GM19035 (cell line): ENCODE results near the gene C6orf89.
"Not testable (repeated sequence)": the region's sequence is repeated elsewhere in the genome, so short reads cannot be mapped to it uniquely, and the experiment has no call there.

Experiments used
- ATAC-seq: cut with Tn5 transposase; IDR thresholded peaks from one replicate; pipeline ENCODE4 v1.9.1; 2021; ENCODE audit not compliant: unreplicated experiment

C6orf89 gene

GRCh38 chr6:36920049-36920448 is 34.3 kb downstream of the C6orf89 start:
- no peak for ATAC-seq

GRCh38 chr6:36920546-36920945 is 34.8 kb downstream of the C6orf89 start:
- ATAC-seq, result no peak

GRCh38 chr6:36924131-36924530 is 38.4 kb downstream of the C6orf89 start:
- ATAC-seq, result no peak

GRCh38 chr6:36924778-36925374 is 39.1 kb downstream of the C6orf89 start:
- no peak for ATAC-seq

GRCh38 chr6:36925809-36926208 is 40.1 kb downstream of the C6orf89 start:
- no peak for ATAC-seq

GRCh38 chr6:36926708-36927513 is 41.2 kb downstream of the C6orf89 start:
- ATAC-seq, result no peak

- ATAC-seq, result no peak
Measured at GRCh38 chr6:36927691-36928546, 42.2 kb downstream of the C6orf89 start.

- ATAC-seq, result no peak
Measured at GRCh38 chr6:36928547-36928918, 42.8 kb downstream of the C6orf89 start.

- ATAC-seq, result no peak
Measured at GRCh38 chr6:36929152-36929551, 43.4 kb downstream of the C6orf89 start.

GRCh38 chr6:36929607-36930006 is 43.9 kb downstream of the C6orf89 start:
- no peak for ATAC-seq

- ATAC-seq, result no peak
Measured at GRCh38 chr6:36930483-36930882, 44.7 kb downstream of the C6orf89 start.

GRCh38 chr6:36933102-36933501 is 47.4 kb downstream of the C6orf89 start:
- no peak for ATAC-seq

- ATAC-seq, result no peak
Measured at GRCh38 chr6:36933519-36933918, 47.8 kb downstream of the C6orf89 start.

GRCh38 chr6:36934901-36935300 is 49.1 kb downstream of the C6orf89 start:
- ATAC-seq, result no peak

GRCh38 chr6:36936824-36937223 is 51.1 kb downstream of the C6orf89 start:
- no peak for ATAC-seq

GRCh38 chr6:36937896-36938295 is 52.1 kb downstream of the C6orf89 start:
- no peak for ATAC-seq

GRCh38 chr6:36938536-36938935 is 52.8 kb downstream of the C6orf89 start:
- no peak for ATAC-seq

GRCh38 chr6:36939005-36939404 is 53.3 kb downstream of the C6orf89 start:
- not testable (repeated sequence) for ATAC-seq

- ATAC-seq, result no peak
Measured at GRCh38 chr6:36940027-36940426, 54.3 kb downstream of the C6orf89 start.

- not testable (repeated sequence) for ATAC-seq
Measured at GRCh38 chr6:36941561-36941960, 55.8 kb downstream of the C6orf89 start.

GRCh38 chr6:36942329-36942728 is 56.6 kb downstream of the C6orf89 start:
- ATAC-seq, result not testable (repeated sequence)

- no peak for ATAC-seq
Measured at GRCh38 chr6:36944650-36945049, 58.9 kb downstream of the C6orf89 start.
